Suprapubic skin (tissue), 4 donors: ENCODE measurements around the gene OLFM1. TPM values are rescaled to one million over a fixed set of nuclear protein-coding genes. Genes with fewer than 3 reads are reported as not detected.

Experiments
- DNase-seq, 2 donors: peaks; one replicate each; pipeline ENCODE4 v3.0.0-alpha.2; 2019; ENCODE audit warnings: low spot score in 2 of 2
- H3K27ac ChIP-seq: fragments of 200-600 bp; sonication (generic); one replicate; pipeline ENCODE4 v1.5.1; 2019
- H3K27me3 ChIP-seq: fragments of 200-600 bp; sonication (generic); one replicate; pipeline ENCODE4 v1.5.1; 2019
- H3K36me3 ChIP-seq: fragments of 200-600 bp; sonication (generic); one replicate; pipeline ENCODE4 v1.5.1; 2019
- H3K4me1 ChIP-seq: fragments of 200-600 bp; sonication (generic); one replicate; pipeline ENCODE4 v1.5.1; 2019
- H3K4me3 ChIP-seq: fragments of 200-600 bp; sonication (generic); one replicate; pipeline ENCODE4 v1.5.1; 2019; ENCODE audit warnings: mild to moderate bottlenecking
- H3K9me3 ChIP-seq: fragments of 200-600 bp; sonication (generic); one replicate; pipeline ENCODE4 v1.5.1; 2019
- EP300 ChIP-seq: sonication (generic); formaldehyde crosslinking; IDR thresholded peaks from one replicate; pipeline ENCODE4 v1.6.1; 2017; ENCODE audit warnings: antibody characterized with exemption
- POLR2A ChIP-seq, 2 donors: fragments of 450-650 bp; IDR thresholded peaks; one replicate each; pipeline ENCODE4 v1.6.1; 2017; ENCODE audit warnings: antibody characterized with exemption in 2 of 2, mild to moderate bottlenecking in 2 of 2, moderate library complexity in 2 of 2
- POLR2AphosphoS5 ChIP-seq, 3 donors: sonication (generic); formaldehyde crosslinking; IDR thresholded peaks; one replicate each; pipeline ENCODE4 v1.6.1; 2017; ENCODE audit warnings: antibody characterized with exemption in 3 of 3
- WGBS: methylation state at CpG from one replicate; pipeline ENCODE4 v1.1.5; 2018; 5-methylcytosine and 5-hydroxymethylcytosine counted together
- total RNA-seq, 4 donors: library from RNA; depleted of rRNA; stranded (reverse); fragments of >200 nt; gene quantifications; one replicate each; pipeline ENCODE4 v1.1.0, GENCODE V29; 2016
- TF ChIP-seq, protein P1 (sequence below), 2 donors: fragments of 200-600 bp in 1 of 2; fragments of 450-650 bp in 1 of 2; sonication (generic) in 1 of 2; IDR thresholded peaks; one replicate each; pipeline ENCODE4 v1.5.1; 2016 to 2019; ENCODE audit warnings: antibody characterized with exemption in 2 of 2, mild to moderate bottlenecking in 1 of 2, moderate library complexity in 1 of 2

Gene OLFM1
- total RNA-seq, 4 donors from 2014 or later, result 4.0 to 15.4 (median 11.7) TPM

DNA sequence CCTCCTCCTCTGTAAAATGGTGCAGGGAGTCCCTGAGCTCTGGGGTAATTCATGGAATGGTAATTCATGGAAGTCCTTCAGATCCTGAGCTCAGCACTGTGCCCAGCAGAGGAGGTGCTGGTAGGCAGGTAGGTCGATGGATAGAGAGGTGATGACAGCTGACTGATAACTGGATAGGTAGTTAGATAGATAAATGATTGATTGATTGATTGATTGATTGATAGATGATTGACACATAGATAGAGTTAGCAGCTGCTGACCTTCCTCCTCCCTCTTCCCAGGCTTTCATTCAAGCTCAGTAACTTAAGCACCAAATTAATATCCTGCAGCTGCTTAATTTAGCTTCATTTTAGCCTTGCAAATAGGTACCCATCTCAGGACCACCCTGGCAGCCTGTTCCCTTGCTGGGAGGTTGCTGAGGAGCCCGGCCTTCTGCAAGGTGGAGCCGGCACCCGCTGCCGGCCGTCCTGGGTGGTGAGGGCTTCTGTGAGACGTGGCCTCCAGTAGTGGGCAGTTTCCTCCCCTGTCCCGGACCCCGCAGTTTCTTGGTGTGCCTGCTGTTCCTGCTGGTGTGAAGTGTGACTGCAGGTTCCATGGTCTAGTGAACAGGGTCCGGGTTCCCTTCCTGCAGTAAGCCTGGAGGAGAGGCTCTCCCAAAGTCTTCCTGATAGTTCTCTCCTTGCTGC lies 13.4 kb downstream of the OLFM1 start:
- TF ChIP-seq POLR2A (IDR thresholded peaks at IDR 0.05) (no peak), POLR2AphosphoS5 (IDR thresholded peaks at IDR 0.05) (no peak), EP300 (no peak)
- TF ChIP-seq, protein P1, sequence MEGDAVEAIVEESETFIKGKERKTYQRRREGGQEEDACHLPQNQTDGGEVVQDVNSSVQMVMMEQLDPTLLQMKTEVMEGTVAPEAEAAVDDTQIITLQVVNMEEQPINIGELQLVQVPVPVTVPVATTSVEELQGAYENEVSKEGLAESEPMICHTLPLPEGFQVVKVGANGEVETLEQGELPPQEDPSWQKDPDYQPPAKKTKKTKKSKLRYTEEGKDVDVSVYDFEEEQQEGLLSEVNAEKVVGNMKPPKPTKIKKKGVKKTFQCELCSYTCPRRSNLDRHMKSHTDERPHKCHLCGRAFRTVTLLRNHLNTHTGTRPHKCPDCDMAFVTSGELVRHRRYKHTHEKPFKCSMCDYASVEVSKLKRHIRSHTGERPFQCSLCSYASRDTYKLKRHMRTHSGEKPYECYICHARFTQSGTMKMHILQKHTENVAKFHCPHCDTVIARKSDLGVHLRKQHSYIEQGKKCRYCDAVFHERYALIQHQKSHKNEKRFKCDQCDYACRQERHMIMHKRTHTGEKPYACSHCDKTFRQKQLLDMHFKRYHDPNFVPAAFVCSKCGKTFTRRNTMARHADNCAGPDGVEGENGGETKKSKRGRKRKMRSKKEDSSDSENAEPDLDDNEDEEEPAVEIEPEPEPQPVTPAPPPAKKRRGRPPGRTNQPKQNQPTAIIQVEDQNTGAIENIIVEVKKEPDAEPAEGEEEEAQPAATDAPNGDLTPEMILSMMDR (IDR thresholded peaks at IDR 0.05), result no peak
- WGBS, result 89% methylated on average over 9 of the region's 10 CpGs
- H3K4me1 ChIP-seq, result no peaks in the 10 kb centered on the region
- H3K27me3 ChIP-seq, result peaks cover 15% of the 10 kb centered on the region
- H3K4me3 ChIP-seq, result no peak overlapping the region
- no peaks in the 10 kb centered on the region for H3K9me3 ChIP-seq
- DNase-seq, result no peak
- no peaks in the 10 kb centered on the region for H3K36me3 ChIP-seq
- no peak overlapping the region for H3K27ac ChIP-seq

DNA sequence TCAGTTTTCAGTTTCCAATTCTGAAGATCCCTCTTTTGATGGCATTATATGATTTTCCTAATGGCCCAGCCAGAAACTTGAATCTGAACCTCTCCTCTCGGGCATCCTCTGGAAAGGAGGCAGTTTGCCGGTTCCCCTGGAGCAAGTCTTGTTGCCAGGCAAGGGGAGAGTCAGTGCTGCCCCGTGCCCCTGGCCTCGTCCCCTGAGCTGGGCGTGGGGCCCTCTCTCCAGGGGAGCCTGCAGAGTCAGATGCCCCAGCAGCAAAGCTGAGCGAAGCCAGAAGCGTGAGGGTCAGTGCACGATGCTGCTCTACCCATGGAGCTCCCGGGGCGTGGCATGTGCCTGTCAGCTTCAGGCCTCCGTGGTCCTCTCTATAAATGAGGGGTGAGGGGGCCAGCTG lies 14.0 kb downstream of the OLFM1 start:
- H3K27ac ChIP-seq, result no peak overlapping the region
- no peaks in the 10 kb centered on the region for H3K36me3 ChIP-seq
- WGBS, result 86% methylated on average over 8 of the region's 11 CpGs
- H3K9me3 ChIP-seq, result no peaks in the 10 kb centered on the region
- no peaks in the 10 kb centered on the region for H3K4me1 ChIP-seq
- DNase-seq, result no peak
- no peak overlapping the region for H3K4me3 ChIP-seq
- TF ChIP-seq EP300, result no peak
- TF ChIP-seq POLR2A (IDR thresholded peaks at IDR 0.05), result no peak
- TF ChIP-seq, protein P1 (IDR thresholded peaks at IDR 0.05), result no peak
- TF ChIP-seq POLR2AphosphoS5 (IDR thresholded peaks at IDR 0.05), result no peak
- peaks cover 21% of the 10 kb centered on the region for H3K27me3 ChIP-seq

GRCh38 chr9:135101926-135102325 lies 14.5 kb downstream of the OLFM1 start:
- Histone ChIP-seq H3K27ac (no peak overlapping the region), H3K36me3 (no peaks in the 10 kb centered on the region), H3K9me3 (no peaks in the 10 kb centered on the region), H3K4me3 (no peak overlapping the region), H3K27me3 (peaks cover 21% of the 10 kb centered on the region), H3K4me1 (no peaks in the 10 kb centered on the region)
- no peak for DNase-seq
- TF ChIP-seq EP300 (no peak), POLR2A (IDR thresholded peaks at IDR 0.05) (no peak), POLR2AphosphoS5 (IDR thresholded peaks at IDR 0.05) (no peak)
- TF ChIP-seq, protein P1 (IDR thresholded peaks at IDR 0.05), result no peak
- 92% methylated on average over 8 of the region's 8 CpGs for whole genome bisulfite sequencing

GRCh38 chr9:135102331-135102730 lies 14.9 kb downstream of the OLFM1 start:
- 94% methylated on average over 12 of the region's 12 CpGs for whole genome bisulfite sequencing
- no peaks in the 10 kb centered on the region for H3K4me1 ChIP-seq
- no peak for DNase-seq
- H3K27ac ChIP-seq, result no peak overlapping the region
- no peaks in the 10 kb centered on the region for H3K9me3 ChIP-seq
- no peak for TF ChIP-seq EP300
- TF ChIP-seq, protein P1 (IDR thresholded peaks at IDR 0.05), result no peak
- peaks cover 21% of the 10 kb centered on the region for H3K27me3 ChIP-seq
- H3K4me3 ChIP-seq, result no peak overlapping the region
- H3K36me3 ChIP-seq, result no peaks in the 10 kb centered on the region

DNA sequence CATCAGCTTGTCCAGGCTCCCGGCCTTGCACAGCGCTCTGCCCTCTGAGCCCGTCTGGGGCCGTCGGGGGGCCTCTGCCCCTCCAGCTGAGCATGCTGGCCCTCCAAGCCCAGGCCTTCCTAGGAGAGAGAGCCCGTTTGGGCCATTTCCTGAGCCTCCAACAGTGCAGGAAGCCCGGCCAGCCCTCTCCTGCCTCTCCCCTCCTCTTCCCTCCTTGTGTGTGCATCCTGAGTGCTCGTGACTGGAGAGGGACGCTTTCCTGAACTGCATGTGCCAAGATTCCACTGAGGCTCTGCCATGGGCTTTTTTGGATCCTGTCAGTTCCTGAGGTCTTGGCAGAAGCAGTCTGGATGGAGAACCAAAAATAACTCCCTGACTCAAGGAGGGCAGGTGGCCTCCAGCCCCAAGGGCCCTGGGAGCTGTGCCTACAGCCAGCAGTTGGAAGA lies 15.6 kb downstream of the OLFM1 start:
- 74% methylated on average over 9 of the region's 9 CpGs for WGBS
- no peaks in the 10 kb centered on the region for H3K9me3 ChIP-seq
- H3K27ac ChIP-seq, result no peak overlapping the region
- TF ChIP-seq, protein P1 (IDR thresholded peaks at IDR 0.05), result no peak
- TF ChIP-seq POLR2A (IDR thresholded peaks at IDR 0.05) (no peak), POLR2AphosphoS5 (IDR thresholded peaks at IDR 0.05) (no peak), EP300 (no peak)
- H3K4me1 ChIP-seq, result no peaks in the 10 kb centered on the region
- no peak for DNase-seq
- peaks cover 21% of the 10 kb centered on the region for H3K27me3 ChIP-seq
- no peaks in the 10 kb centered on the region for H3K36me3 ChIP-seq
- no peak overlapping the region for H3K4me3 ChIP-seq
